HepG2 (cell line): ENCODE measurements around the gene SCUBE2. TPM values are rescaled to one million over a fixed set of nuclear protein-coding genes. Genes with fewer than 3 reads are reported as not detected.
A peak's percentile ranks its signal among the peaks of the same experiment; 100 is the strongest.

Experiments used
- ATAC-seq: fragments of 200-7000 bp; cut with Tn5 transposase; 3 replicates; pipeline ENCODE4 v1.9.1; 2020; ENCODE audit warnings: mild to moderate bottlenecking, moderate library complexity
- BruUV-seq: library from RNA; stranded (reverse); fragments of 400-500 nt; replicated peaks from 2 replicates; lab custom pipeline; 2021; lab: Mats Ljungman, UMichigan
- CTCF ChIA-PET: fragments of 300-600 bp; formaldehyde crosslinking; extraction: SDS; loops from one replicate; lab custom pipeline; 2021; ENCODE audit warnings: low total read pairs, inconsistent platforms, low intra/inter-chr PET ratio; lab: Yijun Ruan, JAX
- POLR2A ChIA-PET: fragments of 350-600 bp; sonication (Branson Sonifier 250); formaldehyde crosslinking; loops from one replicate; lab custom pipeline; 2020; ENCODE audit warnings: antibody characterized with exemption, inconsistent platforms; lab: Yijun Ruan, JAX
- DNase-seq: peaks from one replicate; pipeline ENCODE4 v3.0.0-alpha.2; 2015; ENCODE audit warnings: low spot score
- FAIRE-seq: peaks from 3 replicates; lab custom pipeline; 2011; peaks lifted over from hg19 to GRCh38; lab: Jason Lieb, UNC
- H2AFZ ChIP-seq: one replicate; pipeline ENCODE4 v1.6.1; 2011; ENCODE audit warnings: low read length, inconsistent platforms
- H3K27ac ChIP-seq: fragments of 300-600 bp; 3 replicates; pipeline ENCODE4 v1.8.0; 2011; ENCODE audit warnings: mixed run types, mild to moderate bottlenecking, mixed read lengths, low read length, inconsistent platforms; ENCODE audit not compliant: insufficient read depth; ENCODE audit errors: extremely low read length
- H3K27me3 ChIP-seq, 2 experiments: fragments of 200-600 bp in 1 of 2; 2 replicates in 1 of 2; 3 replicates in 1 of 2; pipeline versions ENCODE4 v1.6.0 to v1.8.0; 2011; ENCODE audit warnings: low read length in 2 of 2, mild to moderate bottlenecking in 2 of 2, moderate library complexity in 2 of 2, inconsistent platforms in 1 of 2; ENCODE audit not compliant: insufficient read depth in 2 of 2, control insufficient read depth in 1 of 2
- H3K36me3 ChIP-seq, 2 experiments: fragments of 200-600 bp in 1 of 2; replicated peaks in 1 of 2; 2 replicates in 1 of 2; 3 replicates in 1 of 2; pipeline versions ENCODE4 v1.5.1 to v1.8.0; 2011; ENCODE audit warnings: low read length in 2 of 2, inconsistent platforms in 1 of 2; ENCODE audit not compliant: insufficient read depth in 2 of 2, control insufficient read depth in 1 of 2
- H3K4me1 ChIP-seq: 2 replicates; pipeline ENCODE4 v1.5.1; 2012; ENCODE audit warnings: low read length, inconsistent platforms; ENCODE audit not compliant: insufficient read depth
- H3K4me2 ChIP-seq: 2 replicates; pipeline ENCODE4 v1.6.0; 2011; ENCODE audit warnings: low read depth, low read length, inconsistent platforms
- H3K4me3 ChIP-seq, 3 experiments: fragments of 200-600 bp in 1 of 3; sonication (generic), shearing (Covaris generic) in 1 of 3; replicated peaks in 1 of 3; 2 replicates each; pipeline ENCODE4 v1.5.1; 2011 to 2016; ENCODE audit warnings: low read length in 3 of 3, inconsistent platforms in 2 of 3, low read depth in 2 of 3, mild to moderate bottlenecking in 2 of 3, control low read depth in 1 of 3, mixed read lengths in 1 of 3; ENCODE audit not compliant: insufficient read depth in 1 of 3
- H3K79me2 ChIP-seq: one replicate; pipeline ENCODE4 v1.6.1; 2011; ENCODE audit warnings: low read length, inconsistent platforms; ENCODE audit not compliant: insufficient read depth
- H3K9ac ChIP-seq: 2 replicates; pipeline ENCODE4 v1.6.0; 2011; ENCODE audit warnings: mild to moderate bottlenecking, low read depth, low read length, inconsistent platforms; ENCODE audit not compliant: insufficient read depth
- H3K9me3 ChIP-seq: 2 replicates; pipeline ENCODE4 v1.5.1; 2012; ENCODE audit warnings: mild to moderate bottlenecking, low read length
- H4K20me1 ChIP-seq: 2 replicates; pipeline ENCODE4 v1.6.0; 2011; ENCODE audit warnings: inconsistent platforms, mild to moderate bottlenecking, low read length, moderate library complexity; ENCODE audit not compliant: insufficient read depth
- CEBPB ChIP-seq: IDR thresholded peaks from 2 replicates; pipeline ENCODE4 v1.6.1; 2011; ENCODE audit warnings: low read depth, low read length, improper control_type of control experiment, borderline replicate concordance
- CEBPG ChIP-seq: IDR thresholded peaks from 2 replicates; pipeline ENCODE4 v1.6.1; 2016
- FOXK1 ChIP-seq: sonication (generic); formaldehyde crosslinking; IDR thresholded peaks from 2 replicates; pipeline ENCODE4 v1.4.0; 2020; ENCODE audit warnings: low read depth, missing genetic modification reagents, borderline replicate concordance
- ISX ChIP-seq: sonication (generic); formaldehyde crosslinking; conservative IDR thresholded peaks from 2 replicates; pipeline ENCODE4 v1.5.0; 2020; ENCODE audit warnings: missing genetic modification reagents
- NONO ChIP-seq, 2 experiments: fragments of 450-650 bp in 1 of 2; sonication (generic) in 1 of 2; formaldehyde crosslinking in 1 of 2; IDR thresholded peaks in 1 of 2; conservative IDR thresholded peaks in 1 of 2; 2 replicates each; pipeline versions ENCODE4 v1.6.1 to v1.8.0; 2017 to 2022; ENCODE audit warnings: mild to moderate bottlenecking in 1 of 2, missing genetic modification reagents in 1 of 2, moderate library complexity in 1 of 2
- WGBS: methylation state at CpG from one replicate; pipeline ENCODE4 v1.1.6; 2017; ENCODE audit warnings: low lambda C conversion rate; 5-methylcytosine and 5-hydroxymethylcytosine counted together
- in situ Hi-C: cut with HindIII; loops from 2 replicates; pipeline ENCODE4 v1.10.0; 2017; ENCODE audit warnings: low pct_unique_long_range_greater_than_20kb; ENCODE audit not compliant: extremely low pct_ligation_motif_present
- intact Hi-C: fragments of 100-400 bp; cut with micrococcal nuclease; formaldehyde crosslinking; loops from one replicate; pipeline ENCODE4 v1.10.0; 2022; ENCODE audit not compliant: unreplicated experiment
- polyA plus RNA-seq, 8 experiments: library from polyadenylated mRNA; depleted of rRNA in 3 of 8; stranded (reverse) in 7 of 8; unstranded in 1 of 8; fragments of >200 nt; fragmentation: Illumina TruSeq in 4 of 8; extraction: Trizol in 4 of 8; gene quantifications; 2 replicates each; pipeline versions ENCODE4 v1.2.1 to v1.2.3, GENCODE V29; 2011 to 2016; ENCODE audit warnings: low read depth in 4 of 8, missing spikeins in 1 of 8, mixed read lengths in 1 of 8; ENCODE audit not compliant: insufficient read depth in 1 of 8
- total RNA-seq, 5 experiments: library from RNA; depleted of rRNA; stranded (reverse); fragments of >200 nt; fragmentation: Illumina TruSeq; extraction: Trizol; gene quantifications; 2 replicates each; pipeline ENCODE4 v1.2.3, GENCODE V29; 2016; ENCODE audit warnings: low read depth in 1 of 5
- TF ChIP-seq, protein P1 (sequence below), 2 experiments: fragments of 450-650 bp in 1 of 2; sonication (generic) in 1 of 2; formaldehyde crosslinking; IDR thresholded peaks; 2 replicates each; pipeline versions ENCODE4 v1.5.0 to v1.8.0; 2020 to 2022; ENCODE audit warnings: mild to moderate bottlenecking in 1 of 2, missing genetic modification reagents in 1 of 2
- TF ChIP-seq, protein P2 (sequence below): IDR thresholded peaks from 2 replicates; pipeline ENCODE4 v1.6.1; 2016; ENCODE audit warnings: missing biosample characterization, missing genetic modification reagents, low read depth

The SCUBE2 gene
- total and polyA plus RNA-seq, 2 of the 13 experiments (the other 11 are each of a cell fraction or from before 2014, with no cell fraction given), result 0.09 TPM; not detected in 1

DNA sequence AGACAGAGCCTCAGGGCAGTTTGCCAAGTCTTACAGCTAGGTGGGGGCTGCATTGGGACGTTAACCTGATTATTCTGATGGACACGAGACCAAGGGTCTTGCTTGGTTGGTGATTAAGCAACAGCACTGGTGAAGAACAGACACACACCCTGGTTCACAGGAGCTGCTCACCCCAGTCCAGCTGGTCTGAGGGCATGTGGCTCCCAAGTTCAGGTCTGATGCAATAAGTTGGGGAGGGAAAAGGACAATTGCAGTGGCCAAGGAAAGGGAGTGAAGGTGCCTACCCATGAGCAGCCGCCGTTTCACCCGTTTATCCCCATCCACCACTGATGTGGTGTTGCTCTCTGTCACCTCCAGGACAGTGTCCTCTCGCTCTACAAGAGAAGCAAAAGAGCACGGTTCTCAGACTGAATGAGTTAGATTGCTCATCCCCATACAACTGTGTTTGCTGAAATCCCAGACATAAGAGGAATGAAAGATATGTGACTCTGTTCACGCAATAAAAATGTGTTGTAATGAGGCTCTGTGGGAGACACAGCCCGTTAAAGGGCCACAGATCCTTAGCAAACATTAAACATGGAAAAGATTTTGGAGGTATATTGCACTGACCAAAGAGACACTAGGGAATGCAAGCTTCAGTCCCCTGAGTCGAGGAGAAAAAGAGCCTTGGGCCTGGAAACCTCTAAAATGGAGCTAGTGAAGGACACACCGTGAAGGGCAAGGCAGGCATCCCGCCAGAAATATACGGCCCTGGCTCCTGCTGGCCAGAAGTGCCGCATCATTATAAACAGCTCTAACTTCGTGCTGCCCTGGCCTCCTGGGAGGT is 25.6 kb downstream of the SCUBE2 start:
- H3K27ac ChIP-seq, result no peak overlapping the region
- peak; percentile 55 for ATAC-seq

More for the DNA sequence above, 25.6 kb downstream of the SCUBE2 start:
- Histone ChIP-seq H3K9me3 (no peaks in the 10 kb centered on the region), H3K9ac (no peak overlapping the region), H3K4me1 (peaks cover 14% of the 10 kb centered on the region), H3K4me2 (peak overlapping the region; percentile 29; the same call in 1 of the 2 replicates), H3K36me3 (no peaks in the 10 kb centered on the region), H4K20me1 (no peaks in the 10 kb centered on the region), H3K4me3 (peak overlapping the region in 1 of 3 experiments; percentile 15; a peak in 1 of 6 replicates), H3K27me3 (peaks cover 2 to 33% of the 10 kb centered on the region in 2 experiments; a peak in 3 of 5 replicates), H3K79me2 (no peaks in the 10 kb centered on the region), H2AFZ (no peak overlapping the region)
- ChIA-PET CTCF (no interaction called here), POLR2A (no interaction called here)
- no peak for DNase-seq
- in situ Hi-C loops (no loop called here), intact Hi-C loops (loop anchor here (1.0 kb wide), 1 partner anchor 27 kb away; no protein-coding TSS in a partner anchor)
- no peak for FAIRE-seq
- 17% methylated on average over 13 of the region's 15 CpGs for WGBS
- no TSS peak for BruUV-seq
- TF ChIP-seq NONO (IDR thresholded peaks at IDR 0.05), result no peak
- no peak for TF ChIP-seq NONO (CRISPR knock-in tag; conservative IDR thresholded peaks at IDR 0.05)
- TF ChIP-seq CEBPB, result peak; percentile 67
- peak; percentile 59 for TF ChIP-seq CEBPG
- TF ChIP-seq, protein P1, sequence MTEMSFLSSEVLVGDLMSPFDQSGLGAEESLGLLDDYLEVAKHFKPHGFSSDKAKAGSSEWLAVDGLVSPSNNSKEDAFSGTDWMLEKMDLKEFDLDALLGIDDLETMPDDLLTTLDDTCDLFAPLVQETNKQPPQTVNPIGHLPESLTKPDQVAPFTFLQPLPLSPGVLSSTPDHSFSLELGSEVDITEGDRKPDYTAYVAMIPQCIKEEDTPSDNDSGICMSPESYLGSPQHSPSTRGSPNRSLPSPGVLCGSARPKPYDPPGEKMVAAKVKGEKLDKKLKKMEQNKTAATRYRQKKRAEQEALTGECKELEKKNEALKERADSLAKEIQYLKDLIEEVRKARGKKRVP (CRISPR knock-in tag; IDR thresholded peaks at IDR 0.05), result peak in 1 of 2 experiments; percentile 58; a peak in 2 of 4 replicates
- TF ChIP-seq, protein P2, sequence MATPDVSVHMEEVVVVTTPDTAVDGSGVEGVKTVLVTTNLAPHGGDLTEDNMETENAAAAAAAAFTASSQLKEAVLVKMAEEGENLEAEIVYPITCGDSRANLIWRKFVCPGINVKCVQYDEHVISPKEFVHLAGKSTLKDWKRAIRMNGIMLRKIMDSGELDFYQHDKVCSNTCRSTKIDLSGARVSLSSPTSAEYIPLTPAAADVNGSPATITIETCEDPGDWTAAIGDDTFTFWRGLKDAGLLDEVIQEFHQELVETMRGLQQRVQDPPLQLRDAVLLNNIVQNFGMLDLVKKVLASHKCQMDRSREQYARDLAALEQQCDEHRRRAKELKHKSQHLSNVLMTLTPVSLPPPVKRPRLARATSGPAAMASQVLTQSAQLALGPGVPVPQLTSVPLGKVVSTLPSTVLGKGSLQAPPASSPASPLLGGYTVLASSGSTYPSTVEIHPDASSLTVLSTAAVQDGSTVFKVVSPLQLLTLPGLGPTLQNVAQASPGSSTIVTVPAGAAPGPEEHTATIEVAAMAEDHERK (CRISPR knock-in tag), result no peak
- TF ChIP-seq FOXK1 (CRISPR knock-in tag), result no peak
- TF ChIP-seq ISX (CRISPR knock-in tag), result no peak
